HG02870 (cell line): ENCODE results near the gene CAMK1D.

ENCODE experiments used
- ATAC-seq: cut with Tn5 transposase; IDR thresholded peaks from one replicate; pipeline ENCODE4 v1.9.1; 2021; ENCODE audit warnings: mild to moderate bottlenecking, moderate library complexity; ENCODE audit not compliant: unreplicated experiment

The CAMK1D gene

DNA sequence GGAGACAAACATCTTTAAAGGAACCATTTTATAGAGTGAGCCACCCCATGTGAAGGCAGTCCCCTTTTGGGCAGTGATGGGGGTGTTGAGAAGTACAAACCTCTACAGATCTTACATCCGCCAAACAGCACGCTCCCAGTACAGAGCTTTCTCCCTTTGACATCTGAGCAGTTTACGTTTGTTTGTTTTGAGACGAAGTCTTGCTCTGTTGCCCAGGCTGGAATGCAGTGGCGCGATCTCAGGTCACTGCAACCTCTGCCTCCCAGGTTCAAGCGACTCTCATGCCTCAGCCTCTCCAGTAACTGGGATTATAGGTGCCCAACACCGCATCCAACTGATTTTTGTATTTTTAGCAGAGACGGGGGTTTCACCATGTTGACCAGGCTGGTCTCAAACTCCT, 523.2 kb downstream of the CAMK1D start:
- ATAC-seq = no peak

DNA sequence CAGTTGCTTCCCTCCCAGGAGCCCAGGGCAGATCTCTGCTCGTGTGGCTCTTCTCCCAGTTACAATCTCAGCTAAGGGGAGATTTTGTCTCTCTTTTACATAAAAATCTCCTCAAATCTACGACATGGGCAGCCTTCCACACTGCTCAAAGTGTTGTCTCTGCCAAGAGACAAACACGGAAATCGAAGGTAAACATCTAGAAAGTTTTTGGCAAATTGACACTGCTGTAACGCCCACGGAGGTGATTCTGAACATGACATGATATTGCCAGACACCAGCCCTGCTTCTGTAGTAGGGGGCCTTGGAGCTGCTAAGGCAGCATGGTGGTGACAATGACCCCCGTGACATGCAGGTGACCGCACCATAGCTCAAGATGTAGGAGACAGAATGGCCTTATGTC, 523.8 kb downstream of the CAMK1D start:
- ATAC-seq = no peak

DNA sequence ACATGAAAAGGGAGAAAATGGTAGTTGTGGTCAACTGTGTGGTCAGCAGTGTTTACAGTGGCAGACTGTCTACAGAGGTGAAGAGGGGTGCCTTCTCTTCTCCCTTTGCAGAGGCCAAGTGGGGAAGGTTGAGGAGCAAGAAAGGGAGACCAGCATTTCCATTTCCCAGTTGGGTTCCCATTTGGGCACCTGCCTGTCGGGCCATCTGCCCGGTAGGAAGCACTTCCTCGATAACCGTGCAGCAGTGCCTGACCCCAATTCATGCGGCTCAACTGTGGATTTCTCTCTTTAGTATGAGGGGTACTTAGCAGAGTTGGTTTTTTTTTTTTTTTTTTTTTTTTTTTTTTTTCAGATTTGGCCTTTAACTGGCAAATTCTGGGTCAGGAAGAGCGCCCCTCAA, 525.2 kb downstream of the CAMK1D start:
- no peak for ATAC-seq

DNA sequence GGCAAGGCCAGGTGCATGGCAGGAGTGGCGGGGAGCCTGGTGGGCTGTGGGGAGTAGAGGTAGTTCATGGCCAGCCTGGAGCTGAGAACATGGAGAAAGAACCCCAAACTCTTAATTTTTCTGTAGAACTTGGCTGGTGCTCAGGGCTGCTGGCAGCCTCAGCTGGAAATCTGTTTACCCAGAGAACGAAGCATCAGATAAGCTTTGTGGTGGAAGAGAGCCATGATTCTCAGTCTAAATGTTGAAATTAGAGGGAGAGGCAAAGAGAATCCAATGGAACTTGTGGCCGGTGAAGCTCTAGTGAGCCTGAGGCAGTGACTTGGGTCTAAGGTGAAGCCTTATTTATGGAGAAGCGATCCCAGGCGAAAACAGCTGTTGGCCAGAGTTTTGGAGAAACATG, 525.8 kb downstream of the CAMK1D start:
- ATAC-seq = no peak

DNA sequence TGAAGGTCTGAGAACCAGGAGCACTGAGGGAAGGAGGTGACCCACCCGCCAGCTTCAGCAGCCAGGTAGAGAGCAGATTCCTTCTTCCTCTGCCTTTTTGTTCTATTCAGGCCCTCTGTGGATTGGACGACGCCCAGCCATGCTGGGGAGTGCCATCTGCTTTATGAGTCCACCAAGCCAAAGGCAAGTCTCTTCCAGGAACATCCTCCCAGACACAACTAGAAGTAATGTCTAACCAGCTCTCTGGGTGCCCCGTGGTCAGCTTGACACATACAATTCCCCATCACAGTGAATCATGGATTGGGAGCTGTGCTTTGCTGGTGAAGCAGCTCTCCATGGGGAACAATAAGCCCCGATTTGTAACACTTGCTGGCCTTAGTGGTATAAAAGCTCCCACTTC, 526.9 kb downstream of the CAMK1D start:
- ATAC-seq = no peak

DNA sequence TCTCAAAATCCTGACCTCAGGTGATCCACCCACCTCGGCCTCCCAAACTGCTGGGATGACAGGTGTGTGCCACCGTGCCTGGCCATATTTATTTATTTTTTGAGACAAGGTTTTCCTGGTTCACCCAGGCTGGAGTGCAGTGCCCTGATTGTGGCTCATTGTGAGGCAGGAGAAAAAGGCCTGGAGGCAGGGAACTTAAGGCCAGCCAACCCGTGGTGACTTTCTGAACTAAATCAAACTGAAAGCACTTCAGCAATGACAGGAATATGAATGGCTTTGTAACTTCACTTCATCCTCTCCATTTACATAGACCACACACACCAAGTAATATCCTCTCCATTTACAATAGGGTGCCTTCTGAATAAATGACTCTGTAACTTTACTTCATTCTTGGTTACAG, 527.8 kb downstream of the CAMK1D start:
- no peak for ATAC-seq

DNA sequence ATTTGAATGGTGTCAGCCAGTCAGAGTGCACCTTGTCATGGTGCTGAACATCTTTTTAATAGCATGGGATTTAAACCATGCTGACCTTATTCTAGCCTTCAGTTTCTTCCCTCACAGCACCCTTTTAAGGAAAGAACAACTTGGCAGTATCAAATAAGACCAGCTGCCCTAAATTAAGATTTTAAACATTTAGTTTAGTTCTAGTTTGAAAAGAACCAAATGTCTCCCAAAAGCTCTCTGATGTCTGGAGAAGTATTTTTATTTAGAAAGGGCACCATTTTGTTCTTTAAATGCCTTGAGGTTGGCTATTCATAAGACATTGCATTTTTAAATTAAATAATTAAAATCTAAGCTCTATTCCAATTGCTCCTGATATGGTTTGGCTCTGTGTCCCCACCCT, 531.1 kb downstream of the CAMK1D start:
- ATAC-seq = no peak

DNA sequence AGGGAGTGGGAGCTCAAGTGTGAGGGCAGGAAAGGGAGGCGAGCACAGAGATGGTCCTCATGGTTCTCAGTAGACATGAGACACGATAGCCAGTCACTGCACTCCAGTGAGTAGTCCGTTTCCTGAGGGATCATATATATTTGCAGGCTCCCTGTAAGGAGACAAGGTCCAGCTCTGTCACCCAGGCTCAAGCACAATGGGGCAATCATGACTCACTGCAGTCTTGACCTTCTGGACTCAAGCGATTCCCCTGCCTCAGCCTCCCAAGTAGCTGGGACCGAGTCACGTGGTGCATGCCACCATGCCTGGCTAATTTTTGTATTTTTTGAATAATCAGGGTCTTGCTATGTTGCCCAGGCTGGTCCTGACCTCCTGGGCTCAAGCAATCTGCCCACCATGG, 535.5 kb downstream of the CAMK1D start:
- ATAC-seq = no peak
